SHP77 treated with DMSO at 0.1 percent for 48 hours (cell line): ENCODE data around the gene DRC3.
"Not testable (repeated sequence)": the region's sequence is repeated elsewhere in the genome, so short reads cannot be mapped to it uniquely, and the experiment has no call there.

Experiments
- DNase-seq: peaks from one replicate; lab custom pipeline; 2025; lab: John Stamatoyannopoulos, UW

DRC3 gene

DNA sequence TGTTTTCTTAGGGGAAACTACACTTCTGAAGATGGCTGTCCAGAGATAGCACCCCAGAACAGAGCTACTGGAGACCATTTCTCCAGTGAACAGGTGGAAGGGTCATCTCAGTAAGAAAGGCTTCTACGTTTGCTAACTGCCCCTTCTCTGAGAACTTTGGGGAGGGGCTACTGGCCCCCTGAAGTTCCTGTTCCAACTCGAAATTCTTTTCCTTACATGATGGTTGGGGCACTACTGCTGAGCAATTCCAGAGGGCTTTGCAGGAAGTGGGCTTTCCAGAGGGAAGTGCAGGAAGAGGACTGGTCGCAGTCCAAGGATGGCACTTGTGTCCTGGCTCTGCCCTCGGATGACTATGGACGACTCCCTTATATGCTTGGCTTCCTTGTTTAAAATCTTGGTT is 31.6 kb upstream of the DRC3 start:
- DNase-seq: no peak

DNA sequence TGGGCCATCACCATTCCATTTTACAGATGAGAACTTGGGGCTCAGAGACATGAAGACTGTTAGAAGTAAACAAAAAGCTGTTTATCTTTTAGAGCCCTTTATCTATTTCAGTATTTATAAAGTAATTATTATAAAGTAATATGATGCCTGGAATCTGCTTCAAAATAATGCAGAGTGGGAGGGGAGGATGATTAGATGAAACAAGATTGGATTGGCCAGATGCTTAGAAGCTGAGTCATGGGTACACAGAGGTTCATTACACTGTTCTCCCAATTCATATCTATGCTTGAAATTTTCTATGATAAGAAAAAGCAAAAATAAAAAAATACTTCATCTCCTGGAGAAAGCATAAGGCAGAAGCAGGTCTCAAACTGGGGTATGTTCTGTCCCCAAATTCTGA is 29.8 kb upstream of the DRC3 start:
- no peak for DNase-seq

DNA sequence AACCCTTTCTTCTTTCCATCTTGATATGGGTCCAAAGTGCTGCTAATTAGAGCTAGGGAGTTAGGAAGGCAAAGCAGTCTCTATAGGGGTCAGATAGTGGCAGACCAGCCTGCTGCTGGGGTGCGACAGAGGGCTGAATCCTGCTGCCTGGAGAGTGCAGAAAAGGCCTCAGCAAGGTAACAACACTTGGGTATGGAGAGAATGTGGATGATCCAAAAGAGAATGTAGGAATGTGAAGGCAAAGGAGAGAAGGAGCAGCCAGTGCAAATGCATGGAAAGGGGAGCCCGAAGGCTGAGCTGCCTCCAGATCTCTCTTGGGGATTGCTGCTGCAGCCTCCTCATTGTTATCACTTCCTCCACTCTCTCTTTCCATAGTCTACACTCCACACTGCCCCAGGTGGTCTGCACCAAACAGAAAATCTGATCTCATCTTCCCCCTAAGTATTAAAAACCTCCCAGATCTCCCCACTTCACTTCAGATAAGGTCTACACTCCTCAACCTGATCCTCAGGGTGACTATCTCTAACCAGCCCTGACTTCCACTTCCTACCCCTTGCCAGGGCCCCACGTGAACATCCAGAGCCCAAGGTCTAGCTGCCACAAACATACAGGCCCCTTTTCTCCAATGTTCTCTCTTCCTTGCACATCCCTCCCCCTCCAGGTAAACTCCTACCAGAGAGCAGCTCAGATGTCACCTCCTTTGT is 29.2 kb upstream of the DRC3 start:
- DNase-seq: no peak

DNA sequence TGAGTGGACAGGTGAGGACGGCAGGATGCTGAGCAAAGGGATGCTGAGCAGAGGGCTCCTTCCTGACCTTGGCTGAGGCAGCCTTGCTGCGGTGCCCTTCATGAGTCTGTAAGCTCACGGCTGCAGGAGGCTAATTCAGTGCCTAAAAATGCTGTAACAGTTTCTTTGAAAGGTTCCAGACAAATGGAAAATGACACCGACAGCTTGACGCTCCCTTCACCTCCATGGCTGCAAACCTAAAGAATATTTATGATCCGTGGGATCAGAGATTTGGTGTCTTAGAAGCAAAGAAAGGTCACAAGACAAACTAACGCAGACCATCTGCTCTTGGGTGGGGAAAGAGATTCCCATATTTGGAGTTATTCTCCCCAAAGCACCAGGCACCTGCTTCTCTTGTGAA is 28.4 kb upstream of the DRC3 start:
- no peak for DNase-seq

DNA sequence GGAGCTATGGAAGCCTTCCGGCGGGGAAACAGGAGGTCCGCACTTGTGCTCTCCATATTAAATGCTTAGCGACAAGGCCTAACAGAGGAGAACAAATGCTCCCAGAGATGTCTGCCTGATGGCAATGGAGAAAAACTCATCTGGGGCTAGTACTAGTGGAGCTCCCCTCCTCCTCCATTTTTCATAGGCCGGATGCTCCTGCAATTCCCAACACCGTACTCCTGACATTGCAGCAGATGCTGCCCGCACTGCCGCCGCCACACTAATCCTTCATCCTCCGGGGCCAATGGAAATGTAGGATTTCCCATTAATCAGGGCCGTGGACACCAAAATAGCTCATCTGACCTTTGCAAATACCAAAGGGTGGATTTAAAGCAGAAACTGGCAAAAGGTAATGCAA is 27.9 kb upstream of the DRC3 start:
- no peak for DNase-seq

DNA sequence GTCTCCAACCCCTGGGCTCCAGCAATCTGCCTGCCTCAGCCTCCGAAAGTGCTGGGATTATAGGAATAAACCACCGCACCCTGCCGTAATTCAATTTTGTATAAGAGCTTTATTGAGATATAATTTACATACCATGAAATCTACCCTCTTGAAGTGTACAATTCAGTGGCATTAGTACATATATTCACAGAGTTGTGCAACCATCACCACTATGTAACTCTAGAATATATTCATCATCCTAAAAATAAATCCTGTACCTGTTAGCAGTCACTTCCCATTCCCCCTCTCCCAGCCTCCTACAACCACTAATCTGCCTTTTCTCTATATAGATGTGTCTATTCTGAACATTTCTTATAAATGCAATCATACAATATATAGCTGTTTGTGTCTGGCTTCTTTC is 26.6 kb upstream of the DRC3 start:
- no peak for DNase-seq

DNA sequence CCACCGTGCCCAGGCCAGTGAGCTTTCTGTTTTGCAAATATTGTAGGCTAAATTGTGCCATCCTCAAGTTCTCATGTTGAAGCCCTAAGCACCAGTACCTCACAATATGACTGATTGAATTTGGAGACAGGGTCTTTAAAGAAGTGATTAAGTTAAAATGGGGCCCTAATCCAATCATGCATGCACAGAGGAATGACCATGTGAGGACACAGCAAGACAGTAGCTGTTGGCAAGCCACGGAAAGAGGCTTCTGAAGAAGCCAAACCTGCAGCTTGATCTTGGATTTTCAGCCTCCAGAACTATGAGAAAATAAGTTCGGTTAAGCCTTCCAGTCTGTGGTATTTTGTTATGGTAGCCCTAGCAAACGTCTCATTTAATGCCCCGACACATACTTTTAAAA is 25.4 kb upstream of the DRC3 start:
- no peak for DNase-seq

DNA sequence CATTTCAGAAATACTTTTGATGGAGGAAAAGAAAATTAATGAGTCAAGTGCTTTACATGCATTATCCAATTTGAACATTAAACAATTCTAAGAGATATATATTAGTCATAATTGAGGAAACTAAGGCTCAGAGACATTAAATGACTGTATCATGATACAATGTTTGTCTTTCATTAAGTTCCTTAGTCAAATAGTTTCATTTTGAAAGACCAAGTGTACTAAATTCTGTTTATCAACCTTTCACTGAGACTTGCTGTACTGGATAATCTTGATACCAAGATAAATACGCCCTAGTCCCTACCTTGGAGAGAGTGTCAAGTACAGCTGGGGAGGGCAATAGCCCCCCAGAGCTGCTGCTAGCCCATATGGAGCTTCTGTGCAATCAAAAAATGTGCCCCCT is 24.7 kb upstream of the DRC3 start:
- no peak for DNase-seq

DNA sequence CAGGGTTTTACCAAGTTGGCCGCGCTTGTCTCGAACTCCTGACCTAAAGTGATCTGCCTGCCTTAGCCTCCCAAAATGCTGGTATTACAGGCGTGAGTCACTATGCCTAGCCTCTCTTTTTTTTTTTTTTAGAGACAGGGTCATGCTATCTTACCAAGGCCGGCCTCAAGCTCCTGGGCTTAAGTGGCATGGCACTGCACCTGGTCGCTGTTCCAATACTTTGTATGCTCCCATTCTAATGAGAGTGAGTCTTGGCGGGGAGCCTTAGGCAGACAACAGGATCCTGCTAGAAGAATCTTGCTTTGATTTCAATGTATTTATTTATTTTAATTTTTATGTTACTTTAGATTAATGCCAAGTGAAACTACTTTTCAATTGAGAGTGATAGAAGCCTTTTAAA is 22.3 kb upstream of the DRC3 start:
- DNase-seq: no peak

DNA sequence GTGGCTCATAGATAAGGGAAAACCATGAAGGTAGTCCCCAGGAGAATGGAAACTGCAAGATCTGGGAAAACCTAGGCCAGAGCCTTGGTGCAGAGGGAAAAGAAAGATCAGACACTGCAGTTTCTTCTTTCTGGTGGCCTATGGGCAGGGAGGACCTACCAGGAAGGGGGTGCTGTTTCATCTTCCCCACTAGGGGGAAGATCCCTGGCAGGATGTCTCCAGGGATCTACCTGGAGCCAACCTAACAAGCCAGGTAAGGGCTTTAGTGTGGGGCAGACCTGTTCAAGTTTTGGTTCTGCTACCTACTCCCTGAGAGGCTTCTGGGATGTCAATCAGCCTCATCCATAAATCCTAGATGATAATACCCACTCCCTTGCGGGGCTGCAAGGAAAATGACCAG is 21.9 kb upstream of the DRC3 start:
- no peak for DNase-seq

DNA sequence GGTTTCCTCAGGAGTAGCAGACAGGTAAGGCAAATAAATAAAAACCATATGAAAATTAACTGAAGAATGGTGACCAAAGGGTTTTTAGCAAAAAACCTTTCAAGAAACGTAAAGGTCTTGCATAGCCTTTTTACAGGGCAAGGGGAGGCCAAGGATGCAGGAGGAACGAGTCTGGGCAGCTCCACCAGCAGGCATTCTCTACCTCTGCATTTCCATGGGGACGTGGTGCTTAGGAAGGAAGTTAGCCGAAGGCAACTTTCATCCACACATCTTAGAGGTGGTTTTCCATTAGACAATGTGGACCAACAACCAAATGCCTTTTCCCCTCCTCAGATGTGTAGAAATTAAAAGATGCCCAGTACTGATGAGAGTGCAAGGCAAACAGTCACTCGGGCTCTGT is 21.1 kb upstream of the DRC3 start:
- DNase-seq: no peak

DNA sequence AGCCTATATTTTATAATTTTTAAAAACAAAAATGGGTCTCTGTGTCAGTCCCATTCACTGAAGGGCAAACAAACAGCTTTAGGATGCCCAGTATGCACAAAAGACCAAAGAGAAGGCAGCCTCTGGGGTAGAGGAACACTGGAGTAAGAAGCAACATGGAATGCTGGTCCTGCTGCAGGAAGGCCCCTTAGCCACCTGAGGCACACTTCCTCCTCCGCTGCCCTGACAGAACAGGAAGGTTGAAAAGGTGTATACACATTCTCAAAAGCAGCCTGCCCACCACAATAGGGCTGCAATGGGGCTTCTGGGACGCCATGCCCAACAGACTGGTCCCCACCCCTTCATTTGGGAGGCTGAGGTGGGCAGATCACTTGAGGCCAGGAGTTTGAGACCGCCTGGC is 20.0 kb upstream of the DRC3 start:
- DNase-seq: no peak

DNA sequence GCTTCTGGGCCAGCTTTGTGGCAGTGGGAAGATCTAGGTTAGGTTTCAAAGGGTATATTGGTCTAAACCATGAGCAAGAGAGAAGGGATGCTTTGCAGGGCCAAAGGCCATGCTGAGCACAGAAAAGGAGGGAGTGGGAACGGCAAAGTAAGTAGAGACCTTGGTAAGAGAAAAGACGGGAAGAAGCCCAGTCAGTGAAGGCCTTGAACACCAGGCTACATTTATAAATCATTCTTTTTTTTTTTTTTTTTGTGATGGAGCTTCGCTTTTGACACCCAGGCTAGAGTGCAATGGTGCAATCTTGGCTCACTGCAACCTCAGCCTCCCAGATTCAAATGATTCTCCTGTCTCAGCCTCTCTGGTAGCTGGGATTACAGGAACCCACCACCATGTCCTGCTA is 18.6 kb upstream of the DRC3 start:
- DNase-seq: no peak

DNA sequence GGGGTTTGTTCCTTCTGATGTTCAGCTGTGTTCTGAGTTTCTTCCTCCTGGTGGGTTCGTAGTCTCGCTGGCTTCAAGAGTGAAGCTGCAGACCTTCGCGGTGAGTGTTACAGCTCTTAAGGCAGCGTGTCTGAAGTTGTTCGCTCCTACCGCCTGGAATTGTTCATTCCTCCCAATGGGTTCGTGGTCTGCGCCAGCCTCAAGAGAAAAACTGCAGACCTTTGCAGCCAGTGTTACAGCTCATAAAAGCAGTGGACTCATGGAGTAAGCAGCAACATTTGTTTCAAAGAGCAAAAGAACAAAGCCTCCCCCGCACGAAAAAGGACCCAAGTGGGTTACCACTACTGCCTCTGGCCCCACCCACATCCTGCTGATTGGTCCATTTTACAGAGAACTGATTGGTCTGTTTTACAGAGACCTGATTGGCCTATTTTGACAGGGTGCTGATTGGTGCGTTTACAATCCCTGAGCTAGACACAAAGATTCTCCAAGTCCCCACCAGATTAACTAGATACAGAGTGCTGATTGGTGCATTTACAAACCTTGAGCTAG is 16.8 kb upstream of the DRC3 start:
- DNase-seq: not testable (repeated sequence)

DNA sequence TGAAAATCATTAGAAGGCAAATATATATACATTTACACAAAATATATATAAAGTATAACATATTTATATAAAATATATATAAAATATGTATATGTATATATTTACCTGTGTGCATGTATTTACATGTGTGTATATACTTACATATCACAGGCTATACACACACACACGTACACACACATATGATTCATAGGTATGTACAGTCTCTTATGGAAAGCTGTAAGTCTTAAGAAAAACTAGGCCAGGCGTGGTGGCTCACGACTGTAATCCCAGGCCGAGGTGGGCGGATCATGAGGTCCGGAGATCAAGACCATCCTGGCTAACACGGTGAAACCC is 15.1 kb upstream of the DRC3 start:
- no peak for DNase-seq

DNA sequence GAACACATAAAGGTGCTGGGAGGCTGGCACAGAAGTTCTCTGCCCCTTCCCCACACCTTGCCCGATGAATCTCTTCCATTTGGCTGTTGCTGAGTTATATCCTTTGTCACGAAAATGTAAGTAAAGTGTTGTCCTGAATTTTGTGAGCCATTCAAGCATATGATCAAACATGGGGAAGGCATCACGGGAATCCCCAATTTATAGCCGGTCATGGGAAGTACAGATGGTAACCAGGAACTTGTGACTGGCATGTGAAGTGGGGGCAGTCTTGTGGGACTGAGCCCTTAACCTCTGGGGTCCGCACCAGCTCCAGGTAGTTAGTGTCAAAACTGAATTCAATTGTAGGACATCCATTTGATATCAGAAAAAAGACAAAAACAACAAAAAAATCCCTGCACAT is 13.7 kb upstream of the DRC3 start:
- DNase-seq: no peak

DNA sequence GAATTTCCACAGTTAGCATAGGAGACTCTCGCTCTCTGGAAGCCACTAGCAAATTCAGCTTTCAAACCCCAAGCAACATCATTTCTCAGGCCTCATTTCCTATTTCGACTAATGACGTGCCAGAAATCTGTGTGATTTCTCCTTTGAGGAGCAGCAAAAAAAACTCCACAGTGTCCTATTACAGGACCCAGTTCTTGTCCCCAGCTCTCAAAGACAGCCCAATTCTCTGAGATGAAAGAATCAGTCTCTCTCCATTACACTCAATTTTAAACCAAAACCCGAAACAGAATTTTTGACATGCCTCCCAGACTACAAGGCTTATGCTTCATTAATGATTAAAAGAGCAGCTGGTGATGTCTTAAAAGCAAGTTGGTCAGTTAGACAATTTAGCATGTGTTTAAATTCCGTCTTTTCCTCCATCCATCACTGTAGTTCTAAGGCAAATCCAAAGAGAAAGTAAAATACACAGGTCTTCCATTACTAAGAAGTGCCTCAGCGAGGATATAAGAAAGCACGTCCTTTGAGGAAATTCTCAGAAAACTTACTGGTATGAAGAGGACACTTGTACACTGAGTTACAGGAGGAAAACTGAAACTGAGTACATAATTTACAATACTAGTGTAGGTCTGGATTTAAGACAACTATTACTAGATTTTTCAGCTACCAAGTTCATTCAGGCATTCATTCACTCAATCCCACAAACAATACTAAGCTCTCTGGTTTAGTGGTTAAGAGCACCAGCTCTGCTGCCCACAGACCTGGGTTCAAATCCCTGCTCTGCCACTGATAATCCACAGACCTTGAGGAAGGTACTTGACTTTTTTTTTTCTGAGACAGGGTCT is 12.9 kb upstream of the DRC3 start:
- no peak for DNase-seq

DNA sequence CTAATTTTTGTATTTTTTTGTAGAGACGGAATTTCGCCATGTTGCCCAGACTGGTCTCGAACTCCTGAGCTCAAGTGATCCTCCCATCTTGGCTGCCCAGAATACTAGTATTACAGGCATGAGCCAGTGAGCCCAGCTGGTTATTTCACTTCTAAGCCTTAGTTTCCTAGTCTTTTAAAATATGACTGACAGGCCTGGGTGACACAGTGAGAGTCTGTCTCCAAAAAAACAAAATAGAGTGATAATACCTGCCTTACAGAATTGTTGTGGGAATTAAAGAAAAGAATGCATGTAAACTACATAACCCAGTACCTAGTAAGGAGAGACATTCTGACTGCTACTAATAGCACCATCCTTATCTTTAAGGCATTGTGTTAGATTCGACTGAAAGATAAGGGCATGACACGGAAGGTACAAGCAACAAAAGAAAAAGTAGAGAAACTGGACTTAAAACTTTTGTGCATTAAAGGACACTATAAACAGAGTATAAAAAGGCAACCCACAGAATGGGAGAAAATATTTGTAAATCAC is 12.1 kb upstream of the DRC3 start:
- DNase-seq: no peak

DNA sequence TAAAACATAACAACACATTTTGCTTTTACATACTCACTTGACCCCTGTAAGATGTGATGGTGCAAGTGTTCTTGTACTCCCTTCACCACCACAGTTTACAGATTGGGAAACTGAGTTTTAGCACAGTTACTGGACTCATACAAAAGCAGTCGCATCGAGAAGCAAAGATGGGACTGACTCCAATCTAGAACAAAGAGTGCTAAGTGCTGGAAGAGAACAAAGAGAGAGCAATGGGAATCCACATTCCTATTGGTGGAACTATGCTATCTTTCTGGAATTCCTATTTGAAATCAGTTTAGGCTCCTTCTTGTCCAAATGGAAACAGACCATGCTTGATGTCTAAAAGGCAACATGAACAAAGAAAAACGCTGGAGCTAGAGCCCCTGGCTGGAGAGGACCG is 9.6 kb upstream of the DRC3 start:
- DNase-seq: no peak

DNA sequence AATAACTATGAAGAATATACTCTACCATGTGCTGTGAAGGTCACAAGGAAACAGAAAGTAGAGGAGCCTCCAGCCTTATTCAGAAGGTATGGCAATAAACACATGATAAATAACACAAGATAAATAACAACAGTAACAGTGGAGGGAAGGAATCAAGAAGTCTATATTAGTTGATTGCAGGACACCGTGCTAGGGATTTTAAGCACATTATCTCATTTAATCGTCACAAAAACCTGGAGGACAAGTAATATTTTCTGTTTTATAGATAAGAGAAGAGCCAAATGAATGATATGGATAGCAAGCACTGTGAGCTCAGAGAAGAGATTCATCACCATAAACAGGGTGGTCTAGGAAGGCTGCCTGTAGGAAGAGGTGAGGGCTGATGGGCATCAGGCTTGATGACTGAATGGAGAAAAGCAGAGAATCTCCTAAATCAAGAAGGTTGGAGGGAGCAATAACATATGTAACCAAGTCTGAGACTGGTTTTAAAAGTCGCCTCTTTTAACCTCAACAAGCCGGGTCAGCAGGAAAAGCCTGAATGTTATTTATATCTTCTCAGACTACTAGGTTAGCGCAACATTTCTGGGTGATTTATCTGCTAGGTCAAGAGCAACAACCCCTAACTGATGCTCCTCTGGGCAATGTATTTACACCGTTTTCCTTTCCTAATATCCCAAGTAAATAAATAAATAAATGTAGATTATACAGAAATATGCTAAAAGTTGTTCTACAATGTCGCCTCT is 8.8 kb upstream of the DRC3 start:
- DNase-seq: no peak

DNA sequence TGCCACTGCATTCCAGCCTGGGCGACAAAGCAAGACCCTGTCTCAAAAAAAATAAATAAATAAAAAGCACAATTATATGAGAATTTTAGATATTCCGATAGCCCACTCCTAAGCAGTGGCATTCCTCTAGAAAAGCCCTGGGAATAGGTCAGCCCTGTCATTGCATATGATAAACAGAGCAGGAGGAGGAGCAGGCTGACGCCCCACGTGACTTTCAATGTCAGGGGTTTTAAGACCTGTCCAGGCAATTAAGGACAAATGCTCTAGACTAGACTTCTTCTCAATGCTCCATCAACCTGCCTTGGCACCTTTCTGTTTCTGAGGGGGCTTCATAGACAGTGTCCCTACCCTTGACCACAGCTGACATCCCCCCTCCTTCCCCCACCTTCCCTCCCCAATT is 8.0 kb upstream of the DRC3 start:
- no peak for DNase-seq

DNA sequence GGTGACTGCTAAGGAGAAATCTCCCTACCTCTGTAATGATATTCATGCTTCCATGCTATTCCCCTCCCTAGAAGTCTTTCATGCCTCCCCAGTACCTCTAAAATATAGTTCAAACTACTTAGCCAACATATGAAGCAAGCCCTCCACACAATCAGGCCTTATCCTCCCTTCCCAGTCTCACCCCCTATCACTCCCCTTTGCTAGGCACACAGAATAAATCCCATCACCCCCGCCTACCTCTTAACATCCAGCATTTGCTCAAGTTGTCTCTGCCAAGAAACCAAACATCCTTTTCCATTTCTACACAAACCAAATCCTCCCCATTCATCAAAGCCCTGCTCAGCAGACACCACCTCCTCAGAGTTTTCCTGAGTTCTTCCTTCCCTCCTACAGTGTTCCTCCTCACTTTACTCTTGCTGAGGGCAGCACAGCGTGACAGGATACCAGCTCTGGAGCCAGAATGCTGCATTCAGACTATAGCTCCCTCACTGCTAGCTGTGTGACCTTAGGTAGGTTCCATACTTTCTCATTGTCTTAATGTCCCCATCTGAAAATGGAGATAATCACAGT is 7.4 kb upstream of the DRC3 start:
- DNase-seq: no peak
